Right atrium auricular region (tissue), 2 donors: ENCODE results near the gene ABO. TPM values are rescaled to one million over a fixed set of nuclear protein-coding genes. Genes with fewer than 3 reads are reported as not detected.

Experiments
- DNase-seq: peaks from one replicate; pipeline ENCODE4 v3.0.0-alpha.2; 2019; ENCODE audit warnings: low spot score
- H3K27ac ChIP-seq, 2 donors: fragments of 200-600 bp; sonication (generic); 1 replicate in 1 of 2; 2 replicates in 1 of 2; pipeline ENCODE4 v1.5.1; 2016 to 2019
- H3K27me3 ChIP-seq, 2 donors: fragments of 200-600 bp; sonication (generic); one replicate each; pipeline versions ENCODE4 v1.5.1 to v1.6.0; 2017 to 2019
- H3K36me3 ChIP-seq: fragments of 200-600 bp; sonication (generic); one replicate; pipeline ENCODE4 v1.5.1; 2016
- H3K4me1 ChIP-seq, 2 donors: fragments of 200-600 bp; sonication (generic); one replicate each; pipeline versions ENCODE4 v1.5.1 to v1.6.0; 2017 to 2019
- H3K4me3 ChIP-seq, 2 donors: fragments of 200-600 bp; sonication (generic); 1 replicate in 1 of 2; 2 replicates in 1 of 2; pipeline ENCODE4 v1.5.1; 2017 to 2019; ENCODE audit warnings: mild to moderate bottlenecking in 1 of 2, moderate library complexity in 1 of 2
- H3K9me3 ChIP-seq, 2 donors: fragments of 200-600 bp; sonication (generic); one replicate each; pipeline ENCODE4 v1.5.1; 2019
- CTCF ChIP-seq, 2 donors: fragments of 200-600 bp; sonication (generic); IDR thresholded peaks; one replicate each; pipeline ENCODE4 v1.5.1; 2019; ENCODE audit warnings: antibody characterized with exemption in 2 of 2
- total RNA-seq, 2 donors: library from RNA; depleted of rRNA; stranded (reverse); fragments of >200 nt; gene quantifications; one replicate each; pipeline ENCODE4 v1.1.0, GENCODE V29; 2016

ABO gene
- total RNA-seq, 2 donors from 2014 or later, result 1.1 to 2.5 TPM

DNA sequence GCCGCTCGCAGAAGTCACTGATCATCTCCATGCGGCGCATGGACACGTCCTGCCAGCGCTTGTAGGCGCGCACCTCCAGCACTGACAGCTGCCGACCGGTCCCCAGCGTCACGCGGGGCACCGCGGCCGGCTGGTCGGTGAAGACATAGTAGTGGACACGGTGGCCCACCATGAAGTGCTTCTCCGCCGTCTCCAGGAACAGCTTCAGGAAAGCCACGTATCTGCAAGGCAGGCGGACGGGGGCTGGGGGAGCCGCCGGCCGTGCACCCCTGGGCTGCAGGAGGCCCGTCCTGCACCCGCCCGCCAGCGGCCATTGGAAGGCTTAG is 18.9 kb downstream of the ABO start:
- Histone ChIP-seq H3K4me3 (no peak overlapping the region), H3K27me3 (no peaks in the 10 kb centered on the region), H3K4me1 (peaks cover 0 to 25% of the 10 kb centered on the region in 2 donors), H3K36me3 (no peaks in the 10 kb centered on the region), H3K27ac (no peak overlapping the region), H3K9me3 (no peaks in the 10 kb centered on the region)
- DNase-seq, result no peak
- no peak for TF ChIP-seq CTCF (IDR thresholded peaks at IDR 0.05)

DNA sequence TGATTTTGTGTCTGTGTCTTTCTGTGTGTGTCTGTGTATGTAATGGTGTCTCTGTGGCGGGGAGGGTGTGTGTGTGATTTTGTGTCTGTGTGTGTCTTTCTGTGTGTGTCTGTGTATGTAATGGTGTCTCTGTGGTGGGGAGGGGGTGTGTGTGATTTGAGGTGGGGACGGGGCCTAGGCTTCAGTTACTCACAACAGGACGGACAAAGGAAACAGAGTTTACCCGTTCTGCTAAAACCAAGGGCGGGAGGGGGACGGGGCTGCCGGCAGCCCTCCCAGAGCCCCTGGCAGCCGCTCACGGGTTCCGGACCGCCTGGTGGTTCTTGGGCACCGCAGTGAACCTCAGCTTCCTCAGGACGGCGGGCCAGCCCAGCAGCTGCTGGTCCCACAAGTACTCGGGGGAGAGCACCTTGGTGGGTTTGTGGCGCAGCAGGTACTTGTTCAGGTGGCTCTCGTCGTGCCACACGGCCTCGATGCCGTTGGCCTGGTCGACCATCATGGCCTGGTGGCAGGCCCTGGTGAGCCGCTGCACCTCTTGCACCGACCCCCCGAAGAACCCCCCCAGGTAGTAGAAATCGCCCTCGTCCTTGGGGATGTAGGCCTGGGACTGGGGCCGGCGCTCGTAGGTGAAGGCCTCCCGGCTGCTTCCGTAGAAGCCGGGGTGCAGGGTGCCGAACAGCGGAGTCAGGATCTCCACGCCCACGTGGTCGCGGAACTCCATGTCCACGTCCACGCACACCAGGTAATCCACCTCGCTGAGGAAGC is 19.4 kb downstream of the ABO start:
- Histone ChIP-seq H3K9me3 (no peaks in the 10 kb centered on the region), H3K27ac (no peak overlapping the region), H3K36me3 (no peaks in the 10 kb centered on the region), H3K27me3 (no peaks in the 10 kb centered on the region), H3K4me3 (no peak overlapping the region), H3K4me1 (peaks cover 0 to 25% of the 10 kb centered on the region in 2 donors)
- DNase-seq, result no peak
- TF ChIP-seq CTCF (IDR thresholded peaks at IDR 0.05), result no peak

GRCh38 chr9:133254471-133254870 is 20.5 kb downstream of the ABO start:
- no peak for DNase-seq
- Histone ChIP-seq H3K9me3 (no peaks in the 10 kb centered on the region), H3K36me3 (no peaks in the 10 kb centered on the region), H3K27me3 (no peaks in the 10 kb centered on the region), H3K4me3 (no peak overlapping the region), H3K4me1 (peaks cover 0 to 25% of the 10 kb centered on the region in 2 donors), H3K27ac (no peak overlapping the region)
- TF ChIP-seq CTCF (IDR thresholded peaks at IDR 0.05), result no peak

DNA sequence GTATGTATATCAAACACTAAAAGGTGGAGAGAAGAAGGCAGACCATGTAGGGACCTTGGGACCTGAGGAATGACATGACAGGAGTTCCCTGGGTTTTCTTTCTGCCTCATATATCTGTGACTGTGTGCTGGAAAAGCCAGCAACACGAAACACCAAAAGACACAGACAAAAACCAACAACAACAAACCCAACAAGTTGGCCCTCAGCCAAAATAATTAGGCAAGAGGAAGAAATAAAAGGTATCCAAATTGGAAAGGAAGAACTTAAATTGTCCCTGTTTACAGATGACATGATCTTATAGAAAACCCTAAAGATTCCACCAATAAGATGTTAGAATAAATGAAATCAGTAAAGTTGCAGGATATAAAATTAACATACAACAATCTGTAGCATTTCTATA is 21.7 kb downstream of the ABO start:
- DNase-seq, result no peak
- H3K36me3 ChIP-seq, result no peaks in the 10 kb centered on the region
- peak overlapping the region in 1 of 2 donors; percentile 12 for H3K27ac ChIP-seq
- peaks cover 0 to 23% of the 10 kb centered on the region in 2 donors for H3K4me1 ChIP-seq
- H3K9me3 ChIP-seq, result no peaks in the 10 kb centered on the region
- H3K27me3 ChIP-seq, result no peaks in the 10 kb centered on the region
- no peak for TF ChIP-seq CTCF (IDR thresholded peaks at IDR 0.05)
- no peak overlapping the region for H3K4me3 ChIP-seq

DNA sequence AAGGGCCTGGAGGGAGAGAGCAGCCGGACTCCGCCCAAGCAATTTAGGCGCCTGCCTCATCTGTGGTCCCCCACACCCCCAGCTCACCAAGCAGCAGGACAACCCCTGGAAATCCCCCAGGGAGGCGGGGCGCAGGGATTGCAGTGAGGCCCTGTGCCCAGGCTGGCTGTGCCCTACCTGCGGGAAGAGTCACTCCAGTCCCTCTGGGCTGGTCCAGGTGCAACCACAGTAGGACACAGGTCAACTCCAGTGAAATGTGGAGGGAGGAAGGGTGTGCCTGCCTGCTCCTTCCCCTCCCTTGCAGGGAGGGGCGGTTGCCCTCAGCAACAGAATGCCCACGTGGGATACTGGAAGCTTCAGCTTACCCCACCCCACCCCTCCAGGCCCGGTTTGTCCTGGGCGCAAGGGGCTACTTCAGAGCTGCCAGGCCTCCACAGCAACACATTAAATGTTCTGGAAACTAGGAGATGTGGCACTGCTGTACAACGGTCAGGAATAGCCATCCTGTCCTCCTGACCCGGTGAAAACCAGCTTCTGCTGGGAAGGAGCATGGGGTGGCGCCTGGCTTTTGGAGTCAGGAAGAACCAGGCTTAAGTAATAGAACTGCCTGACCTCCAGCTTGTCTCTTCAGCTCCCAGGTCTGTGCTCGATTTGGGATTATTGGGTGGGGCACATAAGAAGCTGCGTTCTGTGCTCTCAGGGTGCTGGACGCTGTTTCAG is 22.5 kb downstream of the ABO start:
- H3K4me3 ChIP-seq, result peak overlapping the region in 1 of 2 donors; percentile 11
- TF ChIP-seq CTCF (IDR thresholded peaks at IDR 0.05), result no peak

More for the DNA sequence above, 22.5 kb downstream of the ABO start:
- peak overlapping the region; percentile 12 to 31 for H3K27ac ChIP-seq
- H3K9me3 ChIP-seq, result no peaks in the 10 kb centered on the region
- no peaks in the 10 kb centered on the region for H3K27me3 ChIP-seq
- no peak for DNase-seq
- H3K36me3 ChIP-seq, result no peaks in the 10 kb centered on the region
- H3K4me1 ChIP-seq, result peaks cover 0 to 15% of the 10 kb centered on the region in 2 donors
